ENCODE data around the gene PIN4. TPM values are rescaled to one million over a fixed set of nuclear protein-coding genes. Genes with fewer than 3 reads are reported as not detected.
A peak's percentile ranks its signal among the peaks of the same experiment; 100 is the strongest.

PIN4 gene
- 1 to 10 TPM in 1 of 2 donors, under 1 TPM in 1; 0.99 to 4.4 TPM for total RNA-seq

DNA sequence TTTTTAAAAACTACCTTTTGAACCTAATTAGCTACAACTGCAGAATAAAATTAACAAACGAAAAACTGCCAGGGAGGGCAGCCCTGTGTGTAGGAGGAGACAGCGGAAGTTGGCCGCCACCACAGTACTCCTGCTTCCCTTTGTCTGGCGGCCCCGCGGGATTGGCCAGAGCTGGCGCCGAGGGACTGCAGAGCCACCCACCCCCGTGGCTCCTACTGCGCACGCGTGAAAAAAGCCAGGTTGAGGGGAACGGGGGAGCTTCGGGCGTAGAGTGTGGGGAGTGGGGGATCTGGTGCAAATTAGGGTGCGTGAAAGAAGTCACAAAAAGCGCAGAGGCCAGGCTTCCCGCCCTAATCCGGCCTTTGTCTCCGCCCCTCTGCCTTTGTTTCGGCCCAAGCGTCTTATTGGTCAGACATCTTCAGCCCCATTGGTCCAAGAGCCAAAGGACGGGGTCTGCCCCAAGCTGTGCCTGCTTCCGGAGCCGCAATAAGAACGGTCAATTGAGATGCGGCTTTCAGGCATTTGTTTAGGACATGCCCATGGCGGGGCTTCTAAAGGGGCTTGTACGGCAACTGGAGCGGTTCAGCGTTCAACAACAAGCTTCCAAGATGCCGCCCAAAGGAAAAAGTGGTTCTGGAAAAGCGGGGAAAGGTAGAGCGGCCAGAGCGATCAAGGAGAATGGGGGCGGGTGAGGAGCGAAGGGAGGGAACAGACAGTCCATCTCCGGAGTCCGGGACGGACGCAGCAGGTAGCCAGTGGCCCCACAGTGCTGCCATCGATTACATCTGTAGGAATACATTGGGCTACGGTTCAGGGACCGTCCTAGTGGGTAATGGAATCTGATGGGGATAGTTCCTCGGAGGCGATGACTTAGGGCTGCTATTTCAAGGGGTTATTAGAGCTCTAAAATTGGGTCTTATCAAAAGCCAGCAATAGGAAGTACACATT is at the start of gene PIN4:
Gene PIN4 (plus strand): TSS at position 580 of the 948 bp plus-strand sequence. CDS start 29 bp downstream, at position 609.
- DNase-seq (peak; percentile 89 to 94 (median 90)), ATAC-seq (peak; percentile 99)
- Histone ChIP-seq H3K4me3 (peak within 1 kb of the TSS; percentile 32 to 78), H3K9me3 (no peaks in the 10 kb centered on the region), H3K36me3 (replicated peaks in 1 of 2; ENCODE audit: insufficient read depth in 1 of 2, low read depth in 2 of 2) (no peaks in the 10 kb centered on the region), H3K27ac (peak within 1 kb of the TSS; percentile 69 to 89 (median 78)), H3K27me3 (no peaks in the 10 kb centered on the region), H3K4me1 (peaks cover 10% of the 10 kb centered on the region)
- 0% methylated on average over 34 to 41 of the region's 46 CpGs for WGBS, 2 donors
- intact Hi-C loops (cut with DNase I) = no loop called here
- TF ChIP-seq, protein P1, sequence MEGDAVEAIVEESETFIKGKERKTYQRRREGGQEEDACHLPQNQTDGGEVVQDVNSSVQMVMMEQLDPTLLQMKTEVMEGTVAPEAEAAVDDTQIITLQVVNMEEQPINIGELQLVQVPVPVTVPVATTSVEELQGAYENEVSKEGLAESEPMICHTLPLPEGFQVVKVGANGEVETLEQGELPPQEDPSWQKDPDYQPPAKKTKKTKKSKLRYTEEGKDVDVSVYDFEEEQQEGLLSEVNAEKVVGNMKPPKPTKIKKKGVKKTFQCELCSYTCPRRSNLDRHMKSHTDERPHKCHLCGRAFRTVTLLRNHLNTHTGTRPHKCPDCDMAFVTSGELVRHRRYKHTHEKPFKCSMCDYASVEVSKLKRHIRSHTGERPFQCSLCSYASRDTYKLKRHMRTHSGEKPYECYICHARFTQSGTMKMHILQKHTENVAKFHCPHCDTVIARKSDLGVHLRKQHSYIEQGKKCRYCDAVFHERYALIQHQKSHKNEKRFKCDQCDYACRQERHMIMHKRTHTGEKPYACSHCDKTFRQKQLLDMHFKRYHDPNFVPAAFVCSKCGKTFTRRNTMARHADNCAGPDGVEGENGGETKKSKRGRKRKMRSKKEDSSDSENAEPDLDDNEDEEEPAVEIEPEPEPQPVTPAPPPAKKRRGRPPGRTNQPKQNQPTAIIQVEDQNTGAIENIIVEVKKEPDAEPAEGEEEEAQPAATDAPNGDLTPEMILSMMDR (IDR thresholded peaks at IDR 0.05) = no peak
- TF ChIP-seq POLR2A (IDR thresholded peaks at IDR 0.05) = peak; percentile 23 to 65 (median 57)

DNA sequence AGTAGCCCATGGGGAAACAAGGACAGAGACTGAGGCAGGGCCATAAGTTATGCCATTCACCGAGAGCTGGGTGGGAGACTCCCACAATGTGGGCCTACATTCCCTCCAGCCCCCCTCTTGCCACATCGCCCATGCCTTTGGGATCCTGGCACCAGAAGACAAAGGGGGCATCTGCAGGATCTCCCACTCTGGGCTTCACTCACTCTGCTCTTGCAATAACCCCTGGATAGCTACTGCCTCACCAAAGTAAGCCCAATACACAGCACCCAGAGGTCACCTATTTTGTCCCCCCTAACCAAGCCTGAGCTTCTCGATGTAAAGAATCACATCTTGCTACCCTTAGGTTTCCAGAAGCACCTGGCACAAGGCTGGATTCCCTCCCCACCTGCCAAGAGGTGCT is 49.1 kb upstream of the PIN4 start:
- ATAC-seq = no peak
- Histone ChIP-seq H3K4me1 (no peaks in the 10 kb centered on the region), H3K36me3 (replicated peaks in 1 of 2; ENCODE audit: insufficient read depth in 1 of 2, low read depth in 2 of 2) (no peaks in the 10 kb centered on the region), H3K9me3 (no peaks in the 10 kb centered on the region), H3K4me3 (no peak overlapping the region), H3K27me3 (no peaks in the 10 kb centered on the region), H3K27ac (no peak overlapping the region)
- WGBS, 2 donors = 83 to 94% methylated on average over 2 to 3 of the region's 3 CpGs
- TF ChIP-seq, protein P1 (IDR thresholded peaks at IDR 0.05) = no peak
- no peak for TF ChIP-seq POLR2A (IDR thresholded peaks at IDR 0.05)
- DNase-seq = no peak
- intact Hi-C loops (cut with DNase I) = no loop called here

DNA sequence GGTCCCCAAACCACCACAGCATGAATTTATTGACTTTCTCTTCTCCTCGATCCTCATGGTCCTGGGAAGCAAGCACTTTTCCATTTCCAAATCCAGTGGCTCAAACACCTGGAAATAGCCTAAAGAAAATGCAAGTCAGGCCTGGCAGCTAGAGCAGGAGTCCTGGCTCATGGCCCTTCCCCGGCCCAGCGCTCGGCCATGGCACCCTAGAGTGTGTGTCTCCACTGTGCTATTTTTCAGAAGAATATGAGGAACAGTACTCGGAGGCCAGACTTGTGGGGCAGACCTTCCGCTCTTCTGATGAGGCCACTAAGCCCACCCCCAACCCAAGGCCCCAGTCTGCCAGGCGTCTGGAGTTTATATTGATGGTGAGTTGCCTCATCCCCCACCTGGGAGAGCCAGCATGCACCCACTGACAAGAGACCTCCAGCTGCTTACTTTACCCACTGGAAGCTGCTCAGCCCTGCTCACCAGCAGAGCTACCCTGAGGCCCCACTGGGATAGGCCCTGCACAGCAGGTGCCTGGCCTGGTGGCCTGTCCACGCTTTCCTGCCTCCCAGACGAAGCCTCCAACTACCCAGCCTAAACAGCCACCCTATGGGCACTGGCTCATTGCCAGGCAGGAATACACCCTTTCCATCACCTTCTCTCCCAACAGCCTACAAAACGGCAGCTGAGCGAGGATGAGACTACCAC is 47.6 kb upstream of the PIN4 start:
- TF ChIP-seq, protein P1 (IDR thresholded peaks at IDR 0.05) = no peak
- TF ChIP-seq POLR2A (IDR thresholded peaks at IDR 0.05) = no peak
- 83 to 94% methylated on average over 1 to 8 of the region's 11 CpGs for WGBS, 2 donors

DNA sequence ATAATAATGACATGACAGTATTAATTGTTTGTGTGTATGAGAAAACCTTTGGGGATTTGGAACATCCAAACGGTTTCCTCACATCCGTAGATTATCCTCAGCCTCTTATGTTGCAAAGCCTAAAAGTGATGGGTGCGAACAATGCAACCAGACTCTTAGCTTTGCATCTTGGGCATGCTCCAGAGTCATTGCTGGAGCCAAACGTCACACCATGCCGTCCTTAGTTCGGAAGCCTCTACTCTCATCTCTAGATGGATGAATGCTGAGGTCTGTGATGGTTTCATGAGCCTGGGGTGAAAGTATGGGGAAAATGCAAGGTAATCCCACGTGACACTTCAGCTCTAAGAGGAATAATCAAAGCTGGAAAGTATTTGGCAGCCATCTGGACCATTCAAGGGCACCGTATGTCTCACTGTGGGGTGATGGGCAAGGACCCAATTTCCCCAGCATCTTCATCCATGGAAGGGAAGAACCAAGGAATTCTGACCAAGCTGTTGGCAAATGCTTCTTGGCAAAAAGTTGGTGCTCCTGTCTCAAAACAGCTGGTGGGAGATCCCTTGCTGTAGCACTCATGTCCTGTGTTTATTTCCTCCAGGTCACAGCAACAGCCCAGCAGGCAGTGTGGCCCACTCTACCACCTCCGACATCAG is 43.6 kb upstream of the PIN4 start:
- ATAC-seq = no peak
- no peaks in the 10 kb centered on the region for H3K27me3 ChIP-seq
- TF ChIP-seq, protein P1 (IDR thresholded peaks at IDR 0.05) = no peak
- TF ChIP-seq POLR2A (IDR thresholded peaks at IDR 0.05) = no peak

More for the DNA sequence above, 47.6 kb upstream of the PIN4 start:
- no peaks in the 10 kb centered on the region for H3K4me1 ChIP-seq
- ATAC-seq = no peak
- H3K27me3 ChIP-seq = no peaks in the 10 kb centered on the region
- no peak for DNase-seq
- intact Hi-C loops (cut with DNase I) = no loop called here
- no peak overlapping the region for H3K4me3 ChIP-seq
- no peaks in the 10 kb centered on the region for H3K9me3 ChIP-seq
- H3K27ac ChIP-seq = no peak overlapping the region
- H3K36me3 ChIP-seq (replicated peaks in 1 of 2; ENCODE audit: insufficient read depth in 1 of 2, low read depth in 2 of 2) = no peaks in the 10 kb centered on the region

More for the DNA sequence above, 43.6 kb upstream of the PIN4 start:
- Histone ChIP-seq H3K27ac (no peak overlapping the region), H3K36me3 (replicated peaks in 1 of 2; ENCODE audit: insufficient read depth in 1 of 2, low read depth in 2 of 2) (no peaks in the 10 kb centered on the region), H3K9me3 (no peaks in the 10 kb centered on the region), H3K4me1 (no peaks in the 10 kb centered on the region), H3K4me3 (no peak overlapping the region)
- WGBS, 2 donors = 67 to 74% methylated on average over 7 to 9 of the region's 9 CpGs
- DNase-seq = no peak
- intact Hi-C loops (cut with DNase I) = no loop called here

Measured in body of pancreas (tissue), 4 donors.